HepG2 (cell line): ENCODE measurements around the gene WDCP. TPM values are rescaled to one million over a fixed set of nuclear protein-coding genes. Genes with fewer than 3 reads are reported as not detected.
A peak's percentile ranks its signal among the peaks of the same experiment; 100 is the strongest.

Experiments used
- AHR ChIP-seq: IDR thresholded peaks from 2 replicates; pipeline ENCODE4 v1.6.1; 2018; ENCODE audit warnings: missing genetic modification reagents, missing compliant biosample characterization
- ASH2L ChIP-seq: fragments of 300-600, 200-600 bp; sonication (generic); IDR thresholded peaks from 2 replicates; pipeline ENCODE4 v1.7.0; 2017; ENCODE audit warnings: low read depth, mild to moderate bottlenecking, moderate library complexity, mixed read lengths, low read length; ENCODE audit not compliant: insufficient read length
- ATF7-NPFF ChIP-seq: sonication (generic); formaldehyde crosslinking; IDR thresholded peaks from 2 replicates; pipeline ENCODE4 v1.8.1; 2023; ENCODE audit warnings: mild to moderate bottlenecking, low read depth, missing genetic modification reagents, moderate library complexity
- CREB1 ChIP-seq, 2 experiments: fragments of 450-650 bp in 1 of 2; IDR thresholded peaks; 2 replicates each; pipeline ENCODE4 v1.6.1; 2016 to 2017; ENCODE audit warnings: control low read depth in 1 of 2, mild to moderate bottlenecking in 1 of 2, missing compliant biosample characterization in 1 of 2, missing genetic modification characterization in 1 of 2
- GMEB2 ChIP-seq: IDR thresholded peaks from 2 replicates; pipeline ENCODE4 v1.6.1; 2016; ENCODE audit warnings: missing biosample characterization, missing genetic modification reagents, low read depth
- MXI1 ChIP-seq: IDR thresholded peaks from 3 replicates; pipeline ENCODE4 v1.6.1; 2012; ENCODE audit warnings: low read depth, low read length, inconsistent platforms, borderline replicate concordance
- NCOA5 ChIP-seq: sonication (generic); formaldehyde crosslinking; IDR thresholded peaks from 2 replicates; pipeline ENCODE4 v1.4.0; 2020; ENCODE audit warnings: missing genetic modification reagents
- PHF21A ChIP-seq: sonication (generic); formaldehyde crosslinking; IDR thresholded peaks from 2 replicates; pipeline ENCODE4 v1.5.0; 2020; ENCODE audit warnings: mild to moderate bottlenecking, missing genetic modification reagents
- THAP7 ChIP-seq: sonication (generic); formaldehyde crosslinking; IDR thresholded peaks from 2 replicates; pipeline ENCODE4 v1.8.1; 2023; ENCODE audit warnings: mild to moderate bottlenecking, missing genetic modification reagents
- ZNF180 ChIP-seq: sonication (generic); formaldehyde crosslinking; IDR thresholded peaks from 2 replicates; pipeline ENCODE4 v1.4.0; 2020; ENCODE audit warnings: low read depth, missing genetic modification reagents, borderline replicate concordance
- ZNF44 ChIP-seq: sonication (generic); formaldehyde crosslinking; IDR thresholded peaks from 2 replicates; pipeline ENCODE4 v1.5.1; 2020; ENCODE audit warnings: mild to moderate bottlenecking, missing genetic modification reagents
- ZNF496 ChIP-seq: sonication (generic); formaldehyde crosslinking; IDR thresholded peaks from 2 replicates; pipeline ENCODE4 v1.8.1; 2023; ENCODE audit warnings: mild to moderate bottlenecking, moderate library complexity, missing genetic modification reagents; ENCODE audit not compliant: insufficient replicate concordance
- polyA plus RNA-seq, 8 experiments: library from polyadenylated mRNA; depleted of rRNA in 3 of 8; stranded (reverse) in 7 of 8; unstranded in 1 of 8; fragments of >200 nt; fragmentation: Illumina TruSeq in 4 of 8; extraction: Trizol in 4 of 8; gene quantifications; 2 replicates each; pipeline versions ENCODE4 v1.2.1 to v1.2.3, GENCODE V29; 2011 to 2016; ENCODE audit warnings: low read depth in 4 of 8, missing spikeins in 1 of 8, mixed read lengths in 1 of 8; ENCODE audit not compliant: insufficient read depth in 1 of 8
- total RNA-seq, 5 experiments: library from RNA; depleted of rRNA; stranded (reverse); fragments of >200 nt; fragmentation: Illumina TruSeq; extraction: Trizol; gene quantifications; 2 replicates each; pipeline ENCODE4 v1.2.3, GENCODE V29; 2016; ENCODE audit warnings: low read depth in 1 of 5
- TF ChIP-seq, protein P1 (sequence below): sonication (generic); formaldehyde crosslinking; IDR thresholded peaks from 2 replicates; pipeline ENCODE4 v1.4.0; 2020; ENCODE audit warnings: missing genetic modification reagents
- TF ChIP-seq, protein P2 (sequence below): IDR thresholded peaks from 2 replicates; pipeline ENCODE4 v1.6.1; 2012; ENCODE audit warnings: low read depth, low read length, improper control_type of control experiment
- TF ChIP-seq, protein P3 (sequence below), 2 experiments: sonication (generic) in 1 of 2; formaldehyde crosslinking in 1 of 2; IDR thresholded peaks; 2 replicates each; pipeline versions ENCODE4 v1.6.1 to v1.9.0; 2014 to 2022; ENCODE audit warnings: antibody characterized with exemption in 1 of 2, borderline replicate concordance in 1 of 2, inconsistent platforms in 1 of 2, low read depth in 1 of 2, missing genetic modification reagents in 1 of 2

WDCP gene
- total and polyA plus RNA-seq, 2 of the 13 experiments (the other 11 are each of a cell fraction or from before 2014, with no cell fraction given) = 17.4 to 22.6 TPM

DNA sequence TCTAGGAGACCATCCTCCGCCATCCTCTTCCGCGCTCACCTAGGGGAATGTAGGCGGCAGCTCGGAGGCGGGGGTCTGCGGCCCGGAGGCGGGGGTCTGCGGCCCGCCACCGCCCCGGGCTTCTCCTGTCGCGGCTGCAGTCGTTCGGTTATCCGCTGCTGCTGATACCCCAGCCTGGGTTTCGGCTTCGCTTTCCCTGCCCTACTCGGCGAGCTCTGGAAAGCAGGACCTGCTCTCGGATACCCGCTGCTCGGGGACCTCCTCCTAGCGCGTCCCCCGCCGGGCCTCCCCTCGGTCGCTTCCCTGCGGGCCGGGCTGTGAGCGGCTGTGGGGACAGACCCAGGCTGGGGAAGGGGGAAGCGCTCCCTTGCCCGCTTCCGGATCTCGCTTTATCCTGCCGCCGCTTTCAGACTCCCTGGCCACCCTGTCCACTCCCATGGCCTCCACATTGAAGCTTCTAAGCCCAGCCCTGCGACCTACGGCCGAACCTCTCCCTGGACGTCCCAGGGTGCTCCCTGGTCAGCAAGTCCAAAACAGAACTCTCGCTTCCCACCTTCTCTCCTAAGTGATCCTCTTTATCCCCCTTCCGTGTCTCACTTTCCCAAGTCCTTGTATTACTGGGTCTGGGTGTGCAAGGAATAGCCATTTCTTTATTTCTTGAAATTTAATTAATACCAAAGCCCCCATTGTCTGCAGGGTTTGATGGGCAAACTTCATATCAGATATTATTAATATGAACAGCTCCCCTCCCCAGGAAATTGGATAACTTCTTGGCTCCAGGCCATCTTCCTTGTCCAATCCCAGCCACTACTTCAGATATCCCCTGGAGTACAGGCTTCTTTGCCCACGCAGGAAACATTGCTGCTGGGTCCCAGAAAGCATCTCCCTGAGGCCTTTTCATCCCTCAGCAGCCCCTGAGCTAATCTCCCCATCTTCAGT, 3.1 kb upstream of the WDCP start (continued):
- TF ChIP-seq, protein P1, sequence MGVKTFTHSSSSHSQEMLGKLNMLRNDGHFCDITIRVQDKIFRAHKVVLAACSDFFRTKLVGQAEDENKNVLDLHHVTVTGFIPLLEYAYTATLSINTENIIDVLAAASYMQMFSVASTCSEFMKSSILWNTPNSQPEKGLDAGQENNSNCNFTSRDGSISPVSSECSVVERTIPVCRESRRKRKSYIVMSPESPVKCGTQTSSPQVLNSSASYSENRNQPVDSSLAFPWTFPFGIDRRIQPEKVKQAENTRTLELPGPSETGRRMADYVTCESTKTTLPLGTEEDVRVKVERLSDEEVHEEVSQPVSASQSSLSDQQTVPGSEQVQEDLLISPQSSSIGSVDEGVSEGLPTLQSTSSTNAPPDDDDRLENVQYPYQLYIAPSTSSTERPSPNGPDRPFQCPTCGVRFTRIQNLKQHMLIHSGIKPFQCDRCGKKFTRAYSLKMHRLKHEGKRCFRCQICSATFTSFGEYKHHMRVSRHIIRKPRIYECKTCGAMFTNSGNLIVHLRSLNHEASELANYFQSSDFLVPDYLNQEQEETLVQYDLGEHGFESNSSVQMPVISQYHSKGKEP (CRISPR knock-in tag) = no peak
- no peak for TF ChIP-seq ZNF44 (CRISPR knock-in tag)
- no peak for TF ChIP-seq ZNF496 (CRISPR knock-in tag)
- TF ChIP-seq, protein P2, sequence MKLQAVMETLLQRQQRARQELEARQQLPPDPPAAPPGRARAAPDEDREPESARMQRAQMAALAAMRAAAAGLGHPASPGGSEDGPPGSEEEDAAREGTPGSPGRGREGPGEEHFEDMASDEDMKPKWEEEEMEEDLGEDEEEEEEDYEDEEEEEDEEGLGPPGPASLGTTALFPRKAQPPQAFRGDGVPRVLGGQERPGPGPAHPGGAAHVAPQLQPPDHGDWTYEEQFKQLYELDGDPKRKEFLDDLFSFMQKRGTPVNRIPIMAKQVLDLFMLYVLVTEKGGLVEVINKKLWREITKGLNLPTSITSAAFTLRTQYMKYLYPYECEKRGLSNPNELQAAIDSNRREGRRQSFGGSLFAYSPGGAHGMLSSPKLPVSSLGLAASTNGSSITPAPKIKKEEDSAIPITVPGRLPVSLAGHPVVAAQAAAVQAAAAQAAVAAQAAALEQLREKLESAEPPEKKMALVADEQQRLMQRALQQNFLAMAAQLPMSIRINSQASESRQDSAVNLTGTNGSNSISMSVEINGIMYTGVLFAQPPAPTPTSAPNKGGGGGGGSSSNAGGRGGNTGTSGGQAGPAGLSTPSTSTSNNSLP = no peak
- TF ChIP-seq THAP7 (CRISPR knock-in tag) = no peak
- TF ChIP-seq ASH2L = no peak
- TF ChIP-seq, protein P3, sequence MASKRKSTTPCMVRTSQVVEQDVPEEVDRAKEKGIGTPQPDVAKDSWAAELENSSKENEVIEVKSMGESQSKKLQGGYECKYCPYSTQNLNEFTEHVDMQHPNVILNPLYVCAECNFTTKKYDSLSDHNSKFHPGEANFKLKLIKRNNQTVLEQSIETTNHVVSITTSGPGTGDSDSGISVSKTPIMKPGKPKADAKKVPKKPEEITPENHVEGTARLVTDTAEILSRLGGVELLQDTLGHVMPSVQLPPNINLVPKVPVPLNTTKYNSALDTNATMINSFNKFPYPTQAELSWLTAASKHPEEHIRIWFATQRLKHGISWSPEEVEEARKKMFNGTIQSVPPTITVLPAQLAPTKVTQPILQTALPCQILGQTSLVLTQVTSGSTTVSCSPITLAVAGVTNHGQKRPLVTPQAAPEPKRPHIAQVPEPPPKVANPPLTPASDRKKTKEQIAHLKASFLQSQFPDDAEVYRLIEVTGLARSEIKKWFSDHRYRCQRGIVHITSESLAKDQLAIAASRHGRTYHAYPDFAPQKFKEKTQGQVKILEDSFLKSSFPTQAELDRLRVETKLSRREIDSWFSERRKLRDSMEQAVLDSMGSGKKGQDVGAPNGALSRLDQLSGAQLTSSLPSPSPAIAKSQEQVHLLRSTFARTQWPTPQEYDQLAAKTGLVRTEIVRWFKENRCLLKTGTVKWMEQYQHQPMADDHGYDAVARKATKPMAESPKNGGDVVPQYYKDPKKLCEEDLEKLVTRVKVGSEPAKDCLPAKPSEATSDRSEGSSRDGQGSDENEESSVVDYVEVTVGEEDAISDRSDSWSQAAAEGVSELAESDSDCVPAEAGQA (IDR thresholded peaks at IDR 0.05; ENCODE audit: low read depth) = no peak
- TF ChIP-seq, protein P3 (CRISPR knock-in tag; IDR thresholded peaks at IDR 0.05; ENCODE audit: borderline replicate concordance) = no peak
- TF ChIP-seq ZNF180 (CRISPR knock-in tag) = no peak
- no peak for TF ChIP-seq CREB1 (IDR thresholded peaks at IDR 0.05)
- TF ChIP-seq CREB1 (CRISPR knock-in tag; IDR thresholded peaks at IDR 0.05) = no peak
- TF ChIP-seq PHF21A (CRISPR knock-in tag) = 0 out of 2 replicates have a peak, but pooled peaks have one; percentile 60
- no peak for TF ChIP-seq GMEB2 (CRISPR knock-in tag)
- no peak for TF ChIP-seq NCOA5
- no peak; the same call in 1 of the 2 replicates for TF ChIP-seq AHR (CRISPR knock-in tag)
- TF ChIP-seq MXI1 = no peak
- TF ChIP-seq ATF7-NPFF (CRISPR knock-in tag) = no peak
